Adipocyte (in vitro differentiated cells): ENCODE data around the gene MLLT6.

Experiments
- DNase-seq: peaks from one replicate; pipeline ENCODE4 v3.0.0-alpha.2; 2015; ENCODE audit warnings: low read depth
- H3K27me3 ChIP-seq: replicated peaks from 2 replicates; pipeline ENCODE4 v1.7.0; 2013; ENCODE audit warnings: mild to moderate bottlenecking, low read length, moderate library complexity; ENCODE audit not compliant: control insufficient read depth, insufficient read depth
- H3K36me3 ChIP-seq: 2 replicates; pipeline ENCODE4 v1.7.0; 2013; ENCODE audit warnings: low read length, mild to moderate bottlenecking, moderate library complexity; ENCODE audit not compliant: control insufficient read depth, insufficient read depth, severe bottlenecking
- H3K4me1 ChIP-seq: 2 replicates; pipeline ENCODE4 v1.7.0; 2013; ENCODE audit warnings: mild to moderate bottlenecking, low read length, moderate library complexity; ENCODE audit not compliant: control insufficient read depth, insufficient read depth
- H3K4me3 ChIP-seq: 2 replicates; pipeline ENCODE4 v1.7.0; 2013; ENCODE audit warnings: mild to moderate bottlenecking, low read length, moderate library complexity
- H3K9ac ChIP-seq: 2 replicates; pipeline ENCODE4 v1.7.0; 2013; ENCODE audit warnings: mild to moderate bottlenecking, low read length, moderate library complexity
- H3K9me3 ChIP-seq: 2 replicates; pipeline ENCODE4 v1.7.0; 2013; ENCODE audit warnings: mild to moderate bottlenecking, low read length, moderate library complexity; ENCODE audit not compliant: control insufficient read depth

MLLT6 gene

DNA sequence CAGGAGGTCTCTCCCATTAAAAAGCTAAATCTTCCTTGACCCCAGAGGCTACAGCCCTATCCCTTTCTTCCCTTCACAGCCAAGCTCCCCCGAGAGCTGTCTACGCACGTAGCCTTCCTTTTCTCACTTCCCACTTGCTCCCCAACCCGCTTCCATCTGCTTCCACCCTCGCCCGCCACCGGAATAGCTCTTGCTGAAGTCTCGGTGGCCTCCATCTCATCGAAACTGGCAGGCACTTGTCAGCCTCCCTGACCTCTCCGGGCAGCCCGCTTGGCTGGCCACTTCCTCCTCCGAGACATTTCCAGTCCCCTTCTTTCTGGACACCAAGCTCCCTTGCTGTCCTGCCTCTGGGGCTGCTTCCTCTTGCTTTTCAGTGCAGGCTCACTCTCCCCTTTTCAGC, 19.6 kb upstream of the MLLT6 start:
- H3K9ac ChIP-seq = no peak overlapping the region
- H3K4me3 ChIP-seq = no peak overlapping the region
- no peaks in the 10 kb centered on the region for H3K27me3 ChIP-seq
- no peak for DNase-seq
- H3K36me3 ChIP-seq = no peaks in the 10 kb centered on the region
- no peaks in the 10 kb centered on the region for H3K9me3 ChIP-seq
- H3K4me1 ChIP-seq = no peaks in the 10 kb centered on the region

DNA sequence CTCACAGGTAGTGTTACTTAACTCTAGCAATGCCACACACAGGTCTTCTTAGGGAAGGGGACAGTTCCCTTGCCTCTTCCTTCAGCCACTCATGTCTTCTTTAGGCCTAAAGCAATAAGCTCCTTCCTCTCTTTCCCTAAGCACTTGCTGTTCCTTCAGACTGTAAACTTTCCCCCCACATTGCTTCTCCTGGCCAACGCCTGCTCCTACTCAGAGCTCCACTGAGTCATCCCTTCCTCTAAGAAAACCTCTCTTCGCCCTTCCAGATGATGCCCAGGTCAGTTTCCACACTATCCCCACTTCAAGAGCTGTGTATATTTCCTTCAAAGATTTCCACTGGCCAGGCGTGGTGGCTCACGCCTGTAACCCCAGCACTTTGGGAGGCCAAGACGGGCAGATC, 17.8 kb upstream of the MLLT6 start:
- no peak overlapping the region for H3K9ac ChIP-seq
- H3K36me3 ChIP-seq = no peaks in the 10 kb centered on the region
- DNase-seq = no peak
- H3K27me3 ChIP-seq = no peaks in the 10 kb centered on the region
- no peaks in the 10 kb centered on the region for H3K4me1 ChIP-seq
- H3K4me3 ChIP-seq = no peak overlapping the region
- H3K9me3 ChIP-seq = no peaks in the 10 kb centered on the region

DNA sequence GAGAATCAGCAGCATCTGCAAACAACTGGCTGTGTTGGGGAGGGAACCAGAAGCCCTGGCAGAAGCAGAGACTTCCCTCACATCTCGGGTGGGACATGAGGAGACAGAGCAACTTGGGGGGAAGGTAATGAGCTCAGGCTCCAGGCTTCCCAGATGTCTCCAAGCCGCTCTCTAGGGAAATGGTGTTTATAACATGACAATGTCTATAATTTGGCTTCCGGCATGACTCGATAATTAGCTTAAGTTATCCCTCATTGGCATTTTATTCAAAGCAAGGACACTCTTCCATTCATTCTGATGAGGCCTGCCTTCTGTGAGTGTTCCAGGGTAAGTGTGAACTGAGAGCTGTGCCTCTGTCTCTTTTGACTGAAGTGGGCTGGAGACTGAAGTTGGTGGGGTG, 14.7 kb upstream of the MLLT6 start:
- Histone ChIP-seq H3K9ac (no peak overlapping the region), H3K9me3 (no peaks in the 10 kb centered on the region), H3K36me3 (no peaks in the 10 kb centered on the region), H3K4me3 (no peak overlapping the region), H3K4me1 (peaks cover 10% of the 10 kb centered on the region), H3K27me3 (no peaks in the 10 kb centered on the region)
- DNase-seq = no peak

DNA sequence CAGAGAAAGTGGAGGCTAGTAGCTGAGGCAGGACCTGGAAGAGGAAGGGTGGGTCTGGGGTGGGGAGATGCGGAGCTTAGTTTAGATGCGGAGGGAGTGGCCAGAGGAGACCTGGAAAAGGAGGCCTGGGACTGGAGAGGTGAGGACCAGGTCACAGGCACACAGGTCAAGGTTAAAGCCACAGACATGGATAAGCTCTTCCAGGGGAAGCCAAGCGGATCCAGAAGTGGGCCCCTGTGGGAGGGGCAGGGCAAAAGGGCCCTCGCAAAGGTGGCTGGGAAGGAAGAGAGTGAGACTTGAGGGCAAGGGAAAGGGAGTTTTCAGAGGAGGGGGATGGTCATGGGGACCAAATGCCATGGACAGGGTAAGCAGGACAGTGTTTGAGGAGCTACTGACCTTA, 13.9 kb upstream of the MLLT6 start:
- DNase-seq = no peak
- H3K9me3 ChIP-seq = no peaks in the 10 kb centered on the region
- H3K9ac ChIP-seq = no peak overlapping the region
- no peaks in the 10 kb centered on the region for H3K27me3 ChIP-seq
- H3K36me3 ChIP-seq = no peaks in the 10 kb centered on the region
- H3K4me3 ChIP-seq = no peak overlapping the region
- H3K4me1 ChIP-seq = peaks cover 10% of the 10 kb centered on the region

DNA sequence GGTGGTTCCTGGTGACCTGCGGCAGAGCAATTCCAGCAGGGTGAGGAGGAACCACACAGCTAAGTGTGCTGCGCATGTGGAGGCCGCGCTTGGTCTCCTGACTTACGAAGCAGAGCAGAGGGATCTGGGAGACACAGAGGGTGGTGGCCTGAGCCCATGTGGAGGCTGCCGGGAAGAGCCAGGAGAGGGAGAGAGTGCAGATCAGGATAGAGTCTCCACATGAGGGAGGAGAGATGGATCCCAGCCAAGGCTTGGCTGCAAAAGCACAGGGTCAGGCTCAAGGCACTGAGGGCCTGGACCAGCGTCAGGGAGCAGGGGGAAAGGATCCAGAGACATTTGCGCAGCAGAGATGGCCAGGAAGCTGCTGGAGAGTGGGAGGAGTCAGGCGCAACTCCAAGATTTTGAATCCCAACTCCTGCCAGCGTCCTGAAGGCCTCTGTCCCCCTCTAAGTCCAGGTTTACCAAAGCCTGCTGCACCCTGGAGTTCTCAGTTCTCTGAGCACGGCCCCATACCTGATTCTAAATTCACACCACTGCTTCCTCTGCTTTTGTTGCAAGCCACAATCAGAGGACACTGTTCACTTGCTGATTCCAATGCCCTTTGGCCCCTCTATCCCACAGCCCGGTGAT, 11.3 kb upstream of the MLLT6 start:
- Histone ChIP-seq H3K27me3 (no peaks in the 10 kb centered on the region), H3K4me3 (no peak overlapping the region)
- peak; percentile 26 for DNase-seq

DNA sequence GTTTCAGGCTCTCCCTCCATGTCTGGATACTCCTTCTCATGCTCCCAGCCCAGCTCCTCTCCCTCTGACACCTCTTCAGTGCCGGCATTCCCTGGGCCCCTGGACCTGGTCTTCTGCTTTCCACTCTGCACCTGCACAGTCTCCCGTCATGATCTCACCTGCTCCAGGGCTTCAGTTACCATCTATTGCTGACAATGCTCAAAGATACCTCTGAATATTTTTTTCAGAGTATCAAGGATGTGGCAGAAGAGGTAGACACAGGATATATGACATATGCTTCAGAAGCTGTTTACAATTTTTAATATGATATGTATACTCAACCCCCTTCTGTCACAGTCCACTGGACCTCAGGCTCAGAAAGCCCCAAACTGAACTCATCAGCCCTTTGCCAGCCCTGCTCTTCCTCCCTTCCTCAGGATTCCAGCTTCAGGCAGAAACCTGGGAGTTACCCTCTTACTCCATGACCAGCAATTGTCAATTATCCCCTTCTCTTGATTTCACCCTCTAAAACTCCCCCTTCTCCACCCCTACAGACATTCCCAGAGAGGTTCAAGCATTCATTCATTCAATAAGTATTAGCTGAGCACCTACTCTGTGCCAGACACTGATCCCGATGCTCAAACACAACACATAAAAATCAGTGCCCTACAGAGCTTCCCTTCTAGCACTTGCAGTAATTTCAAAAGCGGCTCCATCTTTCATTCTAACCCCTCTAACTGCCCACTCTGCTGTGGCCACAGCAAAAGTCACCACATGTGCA, 7.8 kb upstream of the MLLT6 start:
- H3K4me3 ChIP-seq = no peak overlapping the region
- H3K27me3 ChIP-seq = no peaks in the 10 kb centered on the region
- no peaks in the 10 kb centered on the region for H3K36me3 ChIP-seq

More for the DNA sequence above, 11.3 kb upstream of the MLLT6 start:
- Histone ChIP-seq H3K4me1 (peaks cover 10% of the 10 kb centered on the region), H3K36me3 (no peaks in the 10 kb centered on the region), H3K9ac (peak overlapping the region; percentile 70), H3K9me3 (no peaks in the 10 kb centered on the region)

DNA sequence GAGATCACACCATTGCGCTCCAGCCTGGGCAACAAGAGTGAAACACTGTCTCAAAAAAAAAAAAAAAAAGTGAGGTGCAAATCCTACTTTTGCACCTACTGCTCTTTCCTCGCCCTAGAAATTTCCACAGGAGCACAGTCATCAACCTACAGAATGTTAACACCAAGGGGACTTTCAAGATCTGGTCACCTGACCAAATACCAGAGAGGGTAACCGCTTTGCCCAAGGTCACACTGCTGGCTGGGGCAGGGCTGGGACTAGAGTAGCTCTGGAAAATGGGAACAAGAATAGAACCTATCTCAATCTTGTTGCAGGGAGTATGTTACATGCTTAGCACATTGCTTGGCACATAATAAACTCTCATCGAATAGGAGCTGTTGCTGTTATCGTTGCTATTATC, 6.3 kb upstream of the MLLT6 start:
- no peak for DNase-seq
- Histone ChIP-seq H3K4me3 (no peak overlapping the region), H3K4me1 (peaks cover 27% of the 10 kb centered on the region), H3K9ac (no peak overlapping the region), H3K9me3 (no peaks in the 10 kb centered on the region), H3K36me3 (no peaks in the 10 kb centered on the region), H3K27me3 (no peaks in the 10 kb centered on the region)

More for the DNA sequence above, 7.8 kb upstream of the MLLT6 start:
- Histone ChIP-seq H3K9me3 (no peaks in the 10 kb centered on the region), H3K9ac (no peak overlapping the region), H3K4me1 (peaks cover 19% of the 10 kb centered on the region)
- no peak for DNase-seq

DNA sequence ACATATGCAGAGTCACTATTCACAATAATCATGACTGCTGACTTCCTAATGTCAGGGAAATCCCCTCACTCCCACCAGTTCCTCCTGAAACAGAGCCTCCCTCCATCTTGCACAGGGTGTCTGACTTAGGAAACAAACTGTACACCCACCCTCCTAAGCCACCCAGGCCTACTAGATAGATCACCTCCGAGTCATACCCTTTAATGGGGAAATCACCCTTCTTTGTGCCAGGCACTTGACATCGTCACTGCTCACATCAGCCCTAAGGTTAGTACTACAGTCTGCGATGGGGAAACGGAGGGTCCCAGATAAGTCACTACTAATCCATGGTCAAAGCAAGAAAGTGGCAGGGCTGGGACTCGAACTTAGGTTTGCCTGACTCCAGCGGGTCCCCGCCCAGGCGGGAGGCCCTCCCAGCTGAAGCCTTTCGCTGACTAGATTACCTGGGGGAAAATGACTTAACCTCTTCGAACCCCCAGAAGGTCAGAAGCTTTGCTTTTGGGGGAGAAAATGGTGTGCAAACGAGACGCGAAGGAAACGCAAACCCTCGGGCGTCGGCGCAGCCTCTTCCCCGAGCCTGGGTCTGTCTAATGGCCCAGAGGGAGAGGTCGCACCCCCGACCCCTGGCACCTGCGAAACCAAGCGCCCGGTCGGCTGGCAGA, 3.4 kb upstream of the MLLT6 start:
- H3K9ac ChIP-seq = peak overlapping the region; percentile 96
- H3K4me3 ChIP-seq = peak overlapping the region; percentile 91
- H3K36me3 ChIP-seq = no peaks in the 10 kb centered on the region
- no peaks in the 10 kb centered on the region for H3K9me3 ChIP-seq
- peaks cover 32% of the 10 kb centered on the region for H3K4me1 ChIP-seq
- DNase-seq = peak; percentile 59
- no peaks in the 10 kb centered on the region for H3K27me3 ChIP-seq

DNA sequence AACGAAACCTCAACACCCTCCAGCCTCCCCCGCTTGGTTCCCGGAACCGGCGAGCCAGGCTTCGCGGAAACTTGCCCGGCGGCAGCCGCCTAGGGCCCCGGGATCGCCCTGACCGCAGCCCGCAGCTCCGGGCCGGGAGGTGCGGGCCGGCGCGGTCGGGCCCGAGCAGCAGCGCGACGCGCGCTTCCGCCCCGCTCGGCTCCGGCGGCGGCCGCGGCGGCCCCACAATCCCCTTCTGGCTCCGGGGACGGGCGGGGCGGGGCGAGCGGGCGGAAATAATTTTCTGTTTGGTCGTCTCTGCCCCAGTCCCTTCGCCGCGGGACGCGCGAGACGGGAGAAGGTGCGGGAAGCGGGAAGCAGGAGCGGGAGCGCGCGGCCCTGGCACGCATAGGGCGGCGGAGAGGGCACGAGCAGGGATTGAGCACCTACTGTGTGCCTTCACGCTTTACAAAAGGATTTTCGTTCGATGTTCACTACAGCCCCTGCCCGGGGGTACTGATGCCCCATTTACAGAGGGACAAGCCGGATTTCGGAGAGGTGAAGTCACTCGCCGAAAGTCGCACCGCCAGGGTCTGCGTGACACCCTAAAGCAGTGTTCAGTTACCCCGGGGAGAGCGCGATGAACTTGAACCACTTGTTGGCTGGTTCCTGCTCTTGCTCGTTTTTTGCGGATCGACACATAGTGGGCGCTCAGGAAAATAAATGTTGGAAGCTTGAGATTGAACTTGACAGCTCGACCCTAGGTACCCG, 2.7 kb upstream of the MLLT6 start:
- DNase-seq = peak; percentile 97
- Histone ChIP-seq H3K4me3 (peak overlapping the region; percentile 91), H3K27me3 (no peaks in the 10 kb centered on the region), H3K36me3 (no peaks in the 10 kb centered on the region), H3K4me1 (peaks cover 34% of the 10 kb centered on the region), H3K9me3 (no peaks in the 10 kb centered on the region), H3K9ac (peak overlapping the region; percentile 96)

DNA sequence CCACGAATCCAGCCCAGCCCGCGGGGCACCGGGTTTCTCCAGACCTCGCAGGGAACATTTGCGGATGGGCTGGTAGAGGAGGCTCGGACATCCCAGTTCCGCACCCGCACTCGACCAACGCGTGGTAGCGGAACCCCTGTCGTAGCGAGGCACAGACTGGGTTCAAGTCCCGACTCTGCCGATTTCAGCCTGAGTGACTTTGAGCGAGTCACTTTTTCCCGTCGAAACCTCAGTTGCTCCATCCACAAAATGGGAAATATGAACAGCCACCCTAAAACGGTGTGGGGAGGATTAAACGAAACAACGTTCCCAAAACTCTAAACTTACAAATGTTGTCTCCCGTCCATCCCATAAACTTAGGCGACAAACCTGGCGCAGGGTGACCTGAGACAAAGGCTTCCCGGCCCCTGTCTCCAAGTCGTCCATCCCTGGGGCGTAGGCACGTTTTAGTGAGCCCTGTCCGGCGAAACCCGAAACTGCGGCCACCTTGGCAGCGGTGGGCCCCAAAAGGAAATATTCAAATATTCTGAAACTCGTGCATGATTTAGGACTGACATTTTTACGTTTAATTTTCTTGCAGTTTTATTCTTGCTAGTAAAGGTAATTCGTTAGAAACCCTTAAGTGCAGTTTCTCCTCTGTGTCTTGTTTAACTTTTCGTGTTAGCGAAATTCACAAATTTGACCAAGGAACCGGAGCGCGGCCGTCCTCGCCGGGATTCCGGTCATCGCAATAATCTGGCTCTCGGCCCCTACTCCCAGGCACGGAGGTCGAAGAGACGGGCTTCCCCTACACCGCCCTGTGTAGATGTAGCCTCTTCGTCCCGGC, 1.9 kb upstream of the MLLT6 start:
- peak overlapping the region; percentile 96 for H3K9ac ChIP-seq
- peaks cover 34% of the 10 kb centered on the region for H3K4me1 ChIP-seq
- H3K27me3 ChIP-seq = no peaks in the 10 kb centered on the region
- DNase-seq = no peak
- peak overlapping the region; percentile 91 for H3K4me3 ChIP-seq
- no peaks in the 10 kb centered on the region for H3K9me3 ChIP-seq
- H3K36me3 ChIP-seq = peaks cover 6% of the 10 kb centered on the region
